Tibial nerve (tissue), 4 donors: ENCODE results near the gene CDK15.

Experiments used
- CTCF ChIP-seq, 5 experiments: fragments of 200-600 bp in 3 of 5; fragments of 450-650 bp in 2 of 5; sonication (generic) in 3 of 5; IDR thresholded peaks; one replicate each; pipeline ENCODE4 v1.5.1; 2016 to 2019; ENCODE audit warnings: antibody characterized with exemption in 5 of 5, mild to moderate bottlenecking in 3 of 5, moderate library complexity in 2 of 5
- EP300 ChIP-seq, 2 donors: sonication (generic); formaldehyde crosslinking; IDR thresholded peaks; one replicate each; pipeline ENCODE4 v1.6.1; 2017; ENCODE audit warnings: antibody characterized with exemption in 2 of 2, mild to moderate bottlenecking in 1 of 2
- POLR2A ChIP-seq, 2 donors: fragments of 450-650 bp; IDR thresholded peaks; one replicate each; pipeline ENCODE4 v1.6.1; 2017; ENCODE audit warnings: antibody characterized with exemption in 2 of 2, mild to moderate bottlenecking in 2 of 2, moderate library complexity in 2 of 2

- no peak for TF ChIP-seq CTCF (IDR thresholded peaks at IDR 0.05)
- no peak for TF ChIP-seq POLR2A (IDR thresholded peaks at IDR 0.05)
- no peak for TF ChIP-seq EP300 (IDR thresholded peaks at IDR 0.05)
Observed at GRCh38 chr2:201821080-201821479, 14.7 kb downstream of the CDK15 start.
